ENCODE data around the gene KDF1. TPM values are rescaled to one million over a fixed set of nuclear protein-coding genes. Genes with fewer than 3 reads are reported as not detected.
A peak's percentile ranks its signal among the peaks of the same experiment; 100 is the strongest.

Gene KDF1
- total and polyA plus RNA-seq, 2 of the 13 experiments (the other 11 are each of a cell fraction or from before 2014, with no cell fraction given), result 1.9 to 4.9 TPM

GRCh38 chr1:26910343-26911160, 49.7 kb downstream of the KDF1 start (continued):
- TF ChIP-seq ZHX1 (CRISPR knock-in tag; IDR thresholded peaks at IDR 0.05; ENCODE audit: low read depth) (no peak), ZNF367 (CRISPR knock-in tag; IDR thresholded peaks at IDR 0.05; ENCODE audit: borderline replicate concordance) (no peak), ZNF792 (CRISPR knock-in tag; IDR thresholded peaks at IDR 0.05) (peak; percentile 75; the same call in 1 of the 2 replicates), KDM3A (CRISPR knock-in tag; IDR thresholded peaks at IDR 0.05; ENCODE audit: low read depth) (no peak), ATF2 (CRISPR knock-in tag; IDR thresholded peaks at IDR 0.05) (peak; percentile 74; the same call in 1 of the 2 replicates), PBX3 (CRISPR knock-in tag; IDR thresholded peaks at IDR 0.05; ENCODE audit: borderline replicate concordance) (no peak), SRSF9 (IDR thresholded peaks at IDR 0.05; ENCODE audit: borderline replicate concordance, insufficient read depth, low read depth, low read length, poor library complexity, severe bottlenecking) (no peak), ZBTB25 (CRISPR knock-in tag; IDR thresholded peaks at IDR 0.05) (peak; percentile 69; the same call in 1 of the 2 replicates), HNRNPH1 (optimal IDR thresholded peaks at IDR 0.05; ENCODE audit: low read depth, low read length) (no peak), ZNF44 (CRISPR knock-in tag; IDR thresholded peaks at IDR 0.05) (no peak), GRHL1 (CRISPR knock-in tag; conservative IDR thresholded peaks at IDR 0.05) (no peak), GLI4 (CRISPR knock-in tag; IDR thresholded peaks at IDR 0.05; ENCODE audit: borderline replicate concordance) (no peak), SP5 (CRISPR knock-in tag; IDR thresholded peaks at IDR 0.05; ENCODE audit: borderline replicate concordance, low read depth) (peak; percentile 92), SMYD3 (CRISPR knock-in tag; IDR thresholded peaks at IDR 0.05) (no peak), NR0B2 (CRISPR knock-in tag; IDR thresholded peaks at IDR 0.05) (no peak), NAIF1 (CRISPR knock-in tag; IDR thresholded peaks at IDR 0.05; ENCODE audit: borderline replicate concordance) (no peak), PLSCR1 (CRISPR knock-in tag; IDR thresholded peaks at IDR 0.05; ENCODE audit: borderline replicate concordance) (no peak), ZNF790 (CRISPR knock-in tag; IDR thresholded peaks at IDR 0.05; ENCODE audit: borderline replicate concordance) (no peak)
